Fibroblast of skin of right quadriceps (primary cell): ENCODE measurements around the gene IGSF21.

Source experiments
- DNase-seq: peaks from one replicate; pipeline ENCODE4 v3.0.0-alpha.2; 2013

IGSF21 gene

DNA sequence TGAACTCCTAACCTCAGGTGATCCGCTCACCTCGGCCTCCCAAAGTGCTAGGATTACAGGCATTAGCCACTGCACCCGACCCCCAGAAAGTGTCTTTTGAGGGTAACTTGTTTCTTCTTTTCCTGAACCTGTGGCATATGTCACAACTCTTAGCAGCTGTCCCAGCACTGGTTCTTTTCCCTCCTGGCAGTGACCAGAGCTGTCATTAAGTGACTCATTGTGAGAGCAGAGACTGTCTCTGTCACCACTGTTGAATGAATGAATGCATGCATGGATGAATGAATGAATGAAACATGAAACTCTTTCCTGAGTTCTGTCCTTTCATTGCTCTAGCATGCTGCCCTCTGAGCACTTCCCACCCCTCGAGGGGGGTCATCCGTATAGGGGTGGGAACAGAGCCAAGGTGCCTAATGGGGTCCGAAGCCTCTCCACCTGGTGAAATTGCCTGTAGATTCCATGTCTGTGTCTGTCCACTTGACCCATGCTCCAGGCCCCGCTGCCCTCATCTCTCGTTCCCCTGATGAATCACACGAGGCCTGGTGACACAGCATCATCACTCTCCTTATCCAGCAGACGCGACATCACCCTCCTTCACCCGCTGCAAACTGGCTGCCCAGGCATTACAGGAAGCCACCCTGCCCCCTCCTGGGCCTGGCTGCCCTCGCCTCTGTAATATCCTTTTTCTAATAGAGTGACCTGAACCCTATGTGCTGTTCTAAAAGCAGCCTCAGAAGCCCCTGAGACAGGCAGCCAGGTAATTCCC lies 75.0 kb downstream of the IGSF21 start:
- DNase-seq: no peak

DNA sequence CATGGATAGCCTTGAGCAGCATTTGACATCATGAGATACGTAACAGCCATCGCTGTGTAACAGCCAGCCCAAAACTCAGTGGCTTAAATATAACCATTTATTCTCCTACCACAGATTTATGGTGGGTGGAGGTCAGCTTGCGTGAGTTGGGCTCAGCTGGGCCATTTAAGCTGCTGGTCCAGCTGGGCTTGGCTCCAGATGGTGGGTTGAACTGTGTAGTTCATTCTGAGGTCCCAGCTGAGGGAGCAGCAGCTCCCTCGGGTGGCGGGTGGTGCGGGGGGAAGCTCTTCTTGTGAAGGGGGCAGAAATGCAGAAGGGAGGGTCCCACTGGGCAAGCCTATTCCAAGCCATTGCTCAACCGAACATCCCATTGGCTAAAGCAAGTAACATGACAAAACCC lies 75.9 kb downstream of the IGSF21 start:
- DNase-seq: no peak

DNA sequence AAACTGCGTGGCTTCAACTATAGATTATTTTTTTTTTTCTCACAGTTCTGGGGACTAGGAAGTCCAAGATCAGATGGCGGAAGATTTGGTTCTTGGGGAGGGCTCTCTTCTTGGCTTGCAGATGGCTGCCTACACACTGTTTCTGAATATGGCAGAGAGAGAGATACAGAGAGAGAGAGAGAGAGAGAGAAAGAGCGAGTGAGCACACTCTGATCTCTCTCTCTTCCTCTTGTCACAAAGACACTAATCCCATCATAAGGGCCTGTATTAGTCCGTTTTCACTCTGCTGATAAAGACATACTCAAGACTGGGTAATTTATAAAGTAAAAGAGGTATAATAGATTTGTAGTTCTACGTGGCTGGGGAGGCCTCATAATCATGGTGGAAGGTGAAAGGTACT lies 79.5 kb downstream of the IGSF21 start:
- no peak for DNase-seq

DNA sequence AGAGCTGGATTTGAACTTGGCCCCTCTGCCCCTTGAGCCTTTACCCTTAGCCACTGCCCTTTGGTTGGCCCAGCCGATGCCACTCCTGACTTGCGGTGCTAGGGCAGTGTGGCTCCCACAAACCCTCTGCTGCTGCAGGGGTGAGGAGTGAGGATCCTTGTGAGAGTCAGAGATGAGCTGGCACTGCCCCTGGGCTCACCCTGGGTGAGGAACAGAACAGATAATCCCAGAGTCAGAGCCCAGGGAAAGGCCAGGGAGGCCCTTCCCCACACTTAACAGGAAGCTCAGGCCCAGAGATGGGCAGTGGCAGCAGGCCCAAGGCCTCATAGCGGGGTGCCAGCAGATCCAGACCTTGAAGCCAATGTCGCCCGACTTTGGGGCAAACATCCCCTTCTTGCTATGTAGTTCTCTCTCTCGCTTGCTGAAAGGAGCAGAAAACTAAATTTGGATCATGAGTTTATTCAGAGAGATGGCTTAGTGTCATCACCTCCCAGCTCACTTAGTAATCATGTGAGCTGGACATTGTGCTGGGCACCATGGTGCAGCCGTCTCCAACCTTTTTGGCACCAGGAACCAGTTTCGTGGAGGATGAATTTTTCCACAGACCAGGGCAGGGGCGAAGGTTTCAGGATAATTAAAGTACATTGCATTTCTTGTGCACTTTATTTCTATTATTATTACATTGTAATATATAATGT lies 81.4 kb downstream of the IGSF21 start:
- no peak for DNase-seq

DNA sequence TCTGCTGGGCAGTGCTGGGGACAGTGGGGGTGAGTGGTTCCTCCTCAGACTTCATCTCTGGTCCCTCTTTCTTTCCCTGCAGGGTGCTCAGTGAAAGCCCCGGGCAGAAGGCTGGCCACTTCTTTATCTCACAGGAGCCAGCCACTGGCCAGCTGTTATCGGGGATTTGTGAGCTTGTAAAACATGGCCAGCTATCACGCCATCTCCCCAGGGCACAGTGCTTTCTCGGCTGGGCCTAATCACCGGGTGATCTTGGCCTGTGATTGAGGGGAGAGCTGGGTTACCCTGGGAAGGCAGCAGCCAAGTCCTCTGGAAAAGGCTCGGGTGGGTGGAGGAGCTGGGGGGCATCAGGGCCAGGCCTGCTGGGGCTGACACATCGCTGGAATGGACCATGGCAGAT lies 83.0 kb downstream of the IGSF21 start:
- DNase-seq: no peak

DNA sequence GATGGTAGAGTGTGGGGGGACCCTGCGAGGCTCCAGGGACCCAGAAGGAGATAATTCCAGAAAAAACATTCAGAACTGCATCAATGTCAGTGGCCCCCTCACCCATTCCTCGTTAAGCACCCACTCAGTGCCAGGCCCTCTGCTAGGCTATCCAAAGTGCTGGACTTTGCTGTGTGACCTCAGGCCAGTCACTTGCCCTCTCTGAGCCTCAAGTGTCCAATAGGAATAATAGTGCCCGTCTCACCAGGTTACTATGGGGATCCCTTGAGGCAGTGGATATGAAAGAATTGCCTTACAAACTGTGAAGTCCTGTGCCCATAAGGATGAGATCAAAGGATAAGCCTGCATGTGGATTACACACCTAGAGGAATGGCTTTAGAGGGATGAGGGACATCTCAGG lies 83.4 kb downstream of the IGSF21 start:
- no peak for DNase-seq

DNA sequence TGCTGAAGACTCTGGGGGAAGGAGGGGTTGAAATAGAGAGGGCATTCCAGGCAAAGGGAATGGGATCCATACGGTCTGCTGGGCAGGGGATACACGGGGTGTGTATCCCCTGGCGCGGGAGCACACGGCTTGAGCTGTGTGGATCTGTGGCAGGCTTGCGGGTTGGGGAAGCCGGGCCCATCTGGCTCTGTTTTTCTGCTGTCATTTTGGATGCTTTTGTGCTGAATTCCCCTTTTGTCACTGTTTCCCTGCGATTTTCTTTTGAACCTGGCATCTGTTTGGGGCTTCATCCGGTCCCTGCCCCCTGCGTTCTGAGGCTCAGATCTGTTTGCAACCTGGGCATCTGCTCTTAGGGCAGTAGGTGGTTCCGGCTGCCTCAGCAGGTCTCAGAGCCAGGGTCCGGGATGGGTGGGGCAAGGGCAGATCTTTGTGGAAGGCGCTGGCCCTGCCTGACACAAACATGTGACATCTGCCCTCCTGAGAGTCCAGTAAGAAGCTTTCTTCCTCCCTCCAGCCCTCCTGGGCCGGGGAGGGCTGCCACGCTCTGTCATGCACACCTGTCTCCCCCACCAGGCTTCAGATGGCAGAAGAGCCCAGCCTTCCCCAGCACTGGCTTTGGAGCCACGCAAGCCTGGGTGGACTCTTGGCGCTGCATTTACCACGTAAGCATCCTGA lies 84.0 kb downstream of the IGSF21 start:
- no peak for DNase-seq

DNA sequence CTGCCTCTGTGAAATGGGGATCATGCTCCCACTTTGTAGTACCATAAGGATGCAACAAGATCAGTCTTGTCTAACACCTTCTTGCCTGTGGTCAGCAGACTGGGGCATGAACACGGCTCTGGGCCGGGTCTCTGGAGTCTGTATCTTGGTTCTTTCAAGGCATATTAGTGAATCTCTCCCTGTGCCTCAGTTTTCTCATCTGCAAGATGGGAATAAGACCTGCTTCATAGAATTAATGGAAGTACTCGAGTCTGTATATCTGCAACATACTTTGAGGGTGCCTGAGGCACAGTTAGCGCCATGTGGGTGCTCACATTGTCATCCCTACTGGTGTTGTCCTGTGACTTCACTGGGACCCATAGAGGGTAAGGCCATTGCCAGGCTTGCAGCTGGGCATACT lies 84.6 kb downstream of the IGSF21 start:
- no peak for DNase-seq

DNA sequence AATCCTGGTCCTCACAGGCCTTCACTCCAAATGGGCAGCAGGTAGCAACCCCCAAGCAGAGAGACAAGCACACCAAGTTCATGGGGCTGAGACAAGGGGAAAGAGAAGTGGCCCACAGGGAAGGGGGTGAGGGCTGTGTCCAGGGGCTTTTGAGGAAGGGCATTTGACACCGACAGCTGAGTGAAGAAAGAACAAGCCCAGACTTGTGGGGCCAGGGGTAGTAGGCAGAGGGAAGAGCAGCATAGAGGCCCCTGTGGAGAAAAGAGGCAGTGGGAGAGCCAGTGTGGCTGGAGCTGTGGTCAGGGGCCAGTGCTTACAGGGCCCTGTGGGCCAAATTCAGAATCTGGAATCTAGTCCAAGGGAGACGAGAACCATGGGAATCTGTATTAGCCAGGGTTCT lies 85.4 kb downstream of the IGSF21 start:
- no peak for DNase-seq

DNA sequence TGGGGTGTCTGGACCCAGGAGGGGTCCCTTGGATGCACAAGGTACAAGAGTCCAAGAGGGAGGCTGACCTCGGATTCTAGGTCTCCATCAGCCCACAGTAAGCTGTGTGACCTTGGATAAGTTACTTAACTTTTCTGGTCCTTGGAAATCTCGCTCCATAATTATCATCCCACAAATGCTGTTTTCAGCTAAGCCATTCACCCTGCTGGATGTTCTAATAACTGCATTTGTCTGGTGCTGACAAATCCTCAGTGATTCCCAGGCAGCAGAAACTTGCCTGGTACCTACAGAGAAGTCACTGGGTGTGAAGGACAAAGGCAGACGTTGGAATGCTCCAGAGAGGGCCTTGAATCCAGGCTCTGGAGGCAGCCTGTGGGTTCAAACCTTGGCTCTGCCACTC lies 89.7 kb downstream of the IGSF21 start:
- DNase-seq: no peak

DNA sequence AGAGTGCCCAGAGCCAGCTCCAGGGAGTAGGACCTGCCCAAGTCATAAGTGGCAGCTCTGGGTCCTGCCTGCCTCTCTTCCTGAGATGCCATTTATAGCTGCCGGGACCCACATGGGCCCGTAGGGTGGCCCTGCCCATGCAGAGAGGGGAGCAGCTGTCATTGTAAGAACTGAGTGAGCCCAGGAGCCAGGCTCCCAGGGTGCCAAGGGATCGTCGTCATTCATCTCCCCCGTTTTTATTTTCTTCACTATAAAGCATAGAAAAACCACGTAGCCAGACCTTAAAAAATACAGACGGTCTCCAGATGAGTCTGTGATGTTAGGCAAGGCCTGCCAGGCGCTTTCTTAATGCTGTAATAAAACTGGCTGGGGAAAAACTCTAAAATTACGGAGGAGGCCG lies 90.7 kb downstream of the IGSF21 start:
- DNase-seq: no peak

DNA sequence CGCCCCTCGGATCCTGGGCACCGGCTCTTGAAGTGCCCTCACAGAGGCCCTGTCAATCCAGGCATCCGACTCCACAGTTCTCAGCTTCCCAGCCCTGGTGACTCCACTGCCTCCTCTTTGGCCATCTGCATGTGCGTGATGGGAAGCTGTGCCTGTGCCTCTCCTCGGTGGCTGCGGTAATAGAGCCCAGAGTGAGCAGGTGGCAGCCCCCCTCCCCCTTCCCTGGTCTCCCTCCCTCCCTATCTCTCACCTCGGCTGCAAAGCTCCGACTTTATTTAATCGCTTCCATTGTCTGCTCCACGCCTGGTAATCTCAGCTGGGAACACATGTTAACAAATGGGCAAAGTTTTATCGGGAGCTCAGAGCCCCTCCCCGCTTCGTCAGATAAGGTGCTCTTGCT lies 91.9 kb downstream of the IGSF21 start:
- DNase-seq: no peak

DNA sequence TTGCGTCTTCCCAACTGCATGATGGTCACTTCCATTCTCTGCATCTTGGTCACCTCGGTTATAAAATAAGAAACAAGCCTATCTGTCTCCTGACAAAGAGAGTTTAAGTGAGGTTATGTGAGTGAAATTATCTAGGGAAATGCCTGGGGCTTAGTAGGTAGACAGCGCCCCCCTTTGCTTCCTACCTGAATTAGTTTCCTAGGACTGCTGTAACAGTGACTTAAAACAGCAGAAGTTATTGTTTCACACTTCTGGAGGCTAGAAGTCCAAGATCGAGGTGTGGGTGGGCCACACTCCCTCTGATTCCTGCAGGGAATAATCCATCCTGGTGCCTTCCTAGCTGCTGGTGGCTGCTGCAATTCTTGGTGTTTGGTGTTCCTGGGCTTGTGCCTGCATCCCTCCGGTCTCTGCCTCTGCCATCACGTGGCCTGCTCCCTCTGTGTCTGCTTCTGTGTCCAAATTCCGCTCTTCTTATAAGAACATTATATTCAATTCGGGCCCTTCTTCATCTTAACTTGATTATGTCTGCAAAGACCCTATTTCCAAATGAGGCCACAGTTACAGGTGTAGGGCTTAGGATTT lies 92.6 kb downstream of the IGSF21 start:
- DNase-seq: no peak

DNA sequence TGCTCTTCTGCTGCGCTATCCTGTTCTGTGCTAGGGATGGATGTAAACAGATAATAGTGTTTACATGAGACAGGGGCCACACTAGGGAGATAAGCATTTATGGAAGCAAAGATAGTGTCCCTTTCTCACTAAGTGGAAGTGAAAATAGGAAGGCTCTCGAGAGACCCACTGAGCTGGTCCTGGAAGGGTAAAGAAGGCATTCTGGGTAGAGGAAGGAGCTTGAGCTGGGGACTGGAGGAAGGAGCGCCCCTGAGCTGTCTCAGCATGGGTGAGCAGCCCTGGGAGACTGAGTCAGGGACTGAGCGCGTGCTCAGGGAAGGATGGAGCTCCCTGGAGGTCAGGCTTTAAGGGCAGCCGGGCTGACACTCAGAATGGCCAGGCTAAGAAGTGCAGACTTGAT lies 93.3 kb downstream of the IGSF21 start:
- no peak for DNase-seq

DNA sequence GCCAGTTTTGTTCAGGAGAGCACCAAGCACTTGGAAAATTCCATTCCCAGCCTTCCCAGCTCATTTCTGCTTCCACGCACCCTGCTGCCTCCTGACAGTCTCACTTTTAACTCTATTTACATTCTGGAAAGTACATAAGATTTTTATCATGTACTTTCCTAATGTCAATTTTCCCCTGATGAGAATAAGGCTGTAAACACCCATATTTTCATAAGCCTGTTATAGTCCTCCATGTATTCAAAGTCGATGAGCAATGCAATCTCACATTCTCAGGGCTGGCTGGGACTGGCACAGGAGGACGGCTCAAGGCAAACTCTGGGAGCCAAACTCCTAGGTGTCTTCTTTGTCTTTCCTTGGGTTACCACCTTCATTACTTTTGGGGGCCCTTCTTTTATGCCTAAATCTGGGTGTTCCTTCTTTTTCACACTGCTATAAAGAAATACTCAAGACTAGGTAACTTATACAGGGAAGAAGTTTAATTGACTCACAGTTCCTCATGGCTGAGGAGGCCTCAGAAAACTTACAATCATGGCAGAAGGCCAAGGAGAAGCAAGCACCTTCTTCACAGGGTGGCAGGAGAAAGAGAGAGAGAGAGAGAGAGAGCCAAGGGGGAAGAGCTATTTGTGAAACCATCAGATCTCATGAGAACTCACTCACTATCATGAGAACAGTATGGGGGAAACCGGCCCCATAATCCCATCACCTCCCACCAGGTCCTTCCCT lies 94.6 kb downstream of the IGSF21 start:
- no peak for DNase-seq

DNA sequence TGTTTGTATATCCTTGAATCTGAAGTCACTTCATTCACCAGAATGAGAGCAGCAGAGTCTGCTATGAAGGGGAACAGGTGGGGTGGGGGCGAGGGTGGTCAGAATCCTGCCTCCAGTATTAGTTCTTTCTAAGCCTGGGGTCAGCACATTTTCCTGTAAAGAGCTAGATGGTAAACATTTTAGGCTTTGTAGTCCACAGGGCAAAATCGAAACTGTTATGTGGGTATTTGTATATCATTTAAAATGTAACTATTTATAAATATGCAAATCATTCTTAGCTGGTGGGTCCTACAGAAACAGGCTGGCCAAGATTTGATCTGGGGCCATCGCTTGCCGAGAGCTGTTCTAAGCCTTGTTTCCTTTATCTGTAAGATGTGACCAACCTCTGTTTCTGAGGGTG lies 96.0 kb downstream of the IGSF21 start:
- no peak for DNase-seq

DNA sequence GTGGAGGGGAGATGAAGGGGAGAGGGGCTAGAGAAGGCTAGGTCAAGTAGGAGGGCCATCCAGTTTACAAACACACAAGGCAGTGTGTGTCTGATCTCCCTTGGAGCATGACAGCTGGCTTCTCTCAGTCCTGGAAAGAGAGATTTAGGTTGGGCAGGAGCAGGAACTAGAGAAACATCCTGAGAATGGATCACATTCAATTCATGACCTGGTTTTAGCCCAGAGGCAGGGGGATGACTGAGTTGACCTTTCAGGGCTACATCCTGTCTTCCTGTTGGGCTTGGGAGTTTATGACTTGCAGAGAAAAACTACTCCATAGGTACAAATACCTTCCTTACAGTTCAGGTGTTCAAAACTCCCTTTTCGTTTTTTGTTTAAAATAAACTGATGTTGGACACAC lies 97.0 kb downstream of the IGSF21 start:
- DNase-seq: no peak

DNA sequence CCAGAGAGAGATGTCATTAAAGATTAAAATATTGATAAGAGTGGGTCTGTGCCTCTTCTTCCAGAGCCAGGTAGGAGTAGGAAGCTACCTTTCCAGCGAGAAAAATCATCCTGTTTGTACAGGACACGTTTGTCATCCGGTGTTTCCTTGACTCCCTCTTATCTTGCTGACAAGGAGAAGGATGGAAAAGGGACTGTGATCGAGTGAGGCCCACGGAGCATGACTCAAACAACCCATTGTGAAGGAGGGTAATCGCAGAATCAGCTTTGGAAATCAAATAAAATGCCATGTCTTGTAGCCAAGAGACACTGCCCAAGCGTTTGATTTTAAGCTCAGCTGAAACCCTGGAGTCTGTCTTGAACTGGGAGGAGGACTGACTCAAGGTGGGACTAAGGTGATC lies 97.7 kb downstream of the IGSF21 start:
- DNase-seq: no peak

DNA sequence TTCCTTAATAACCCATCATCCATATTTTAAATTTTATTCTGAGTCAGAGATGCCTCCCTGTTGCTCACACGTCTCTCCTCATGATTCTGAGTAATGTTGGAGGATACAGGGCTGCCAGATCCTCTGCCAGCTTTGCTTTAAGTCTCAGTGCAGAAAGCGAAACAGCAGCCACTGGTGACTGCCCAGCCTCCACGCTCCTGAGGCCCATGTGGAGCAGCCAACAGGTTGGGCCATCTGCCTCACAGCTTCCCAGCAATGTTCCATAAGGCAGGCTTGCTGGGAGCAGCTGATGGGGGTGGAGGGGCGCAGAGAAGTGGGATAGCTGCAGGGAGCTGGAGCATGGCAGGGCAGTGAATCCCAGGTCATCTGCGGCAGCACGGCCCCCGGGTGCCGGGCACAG lies 104.2 kb downstream of the IGSF21 start:
- no peak for DNase-seq

DNA sequence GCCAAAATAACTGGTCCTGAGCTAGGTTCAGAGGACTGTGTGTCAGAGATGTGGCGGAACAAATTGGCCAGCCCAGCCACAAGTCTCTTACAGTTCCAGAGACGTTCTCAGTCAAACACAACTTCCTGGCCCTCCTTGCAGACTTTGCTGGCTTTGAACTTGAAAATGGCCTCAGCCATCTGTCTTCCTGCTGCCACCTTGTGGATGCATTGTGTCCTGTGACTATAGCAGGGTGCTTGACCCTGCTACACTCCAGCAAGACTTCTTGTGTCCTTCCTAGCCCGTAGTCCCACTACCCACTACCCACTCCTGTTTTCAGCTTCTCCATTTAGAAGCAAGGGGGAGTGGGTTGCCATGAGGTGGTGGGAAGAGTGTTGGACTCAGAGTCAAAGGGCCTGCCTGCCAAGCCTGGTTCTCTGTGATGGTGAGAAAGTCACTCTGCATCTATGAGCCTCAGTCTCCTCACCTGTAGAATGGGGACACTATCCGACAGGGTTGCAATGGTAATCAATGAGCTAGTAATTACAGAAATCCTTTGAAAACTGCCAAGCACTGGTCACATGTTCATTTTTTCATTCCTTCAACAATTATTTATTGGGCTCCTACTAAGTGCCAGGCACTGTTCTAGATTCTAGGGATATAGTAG lies 109.9 kb downstream of the IGSF21 start:
- peak; percentile 8 for DNase-seq

DNA sequence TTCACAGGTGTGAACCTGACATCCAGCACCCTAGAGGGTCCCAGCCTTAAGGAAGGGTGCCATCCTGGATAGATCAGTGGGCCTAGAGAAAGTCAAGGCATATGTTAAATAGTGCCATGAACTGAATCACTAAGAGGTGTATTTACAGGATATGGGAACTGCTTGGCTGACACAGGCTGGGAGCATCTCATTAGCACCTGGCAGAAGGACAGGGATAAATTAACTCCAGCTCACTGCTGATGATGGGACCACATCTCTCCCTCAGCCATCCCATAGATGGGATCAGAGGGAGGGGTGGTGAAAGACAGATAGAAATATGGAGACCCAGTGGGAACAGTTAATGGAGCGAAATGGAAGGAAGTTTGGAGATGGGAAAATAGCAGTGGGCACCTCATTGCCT lies 122.0 kb downstream of the IGSF21 start:
- no peak for DNase-seq

DNA sequence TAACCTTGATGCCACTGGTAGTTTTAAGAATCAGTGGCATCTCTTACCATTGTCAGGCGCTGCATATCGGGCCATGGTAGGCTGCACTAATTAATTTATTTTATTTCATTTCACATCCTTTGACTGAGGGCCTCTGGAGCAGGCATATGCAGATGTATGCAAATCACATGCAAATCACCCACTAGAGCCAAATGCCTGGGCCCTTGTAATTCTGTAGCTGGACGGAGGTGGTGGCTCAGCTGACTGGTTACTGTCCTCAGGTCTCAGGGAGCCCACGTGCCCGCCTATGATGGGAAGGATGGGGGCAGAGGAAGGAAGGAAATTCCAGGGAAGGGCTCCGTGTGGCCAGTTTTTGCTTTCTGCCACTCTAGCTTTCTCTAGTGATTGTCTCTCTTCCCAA lies 122.7 kb downstream of the IGSF21 start:
- DNase-seq: no peak

DNA sequence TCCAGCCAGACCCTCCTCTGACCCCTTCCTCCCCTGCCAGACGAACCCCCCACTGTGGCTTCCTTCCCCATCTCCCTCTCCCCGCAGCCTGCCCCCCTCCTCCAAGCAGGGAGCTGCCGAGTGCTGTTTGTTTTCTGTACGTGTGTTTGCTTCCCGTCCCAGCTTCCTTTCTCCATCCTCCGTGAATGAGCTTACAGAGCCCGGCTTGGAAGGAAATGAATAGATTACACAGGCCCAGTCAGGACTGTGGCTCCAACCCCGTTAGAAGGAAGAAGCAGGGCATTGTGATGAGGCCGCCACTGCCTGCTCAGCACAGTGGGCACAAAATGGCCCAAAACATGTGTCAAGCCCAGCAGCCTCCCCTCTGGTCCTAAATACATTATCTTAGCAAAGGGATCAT lies 123.2 kb downstream of the IGSF21 start:
- no peak for DNase-seq
